ENCODE measurements around the gene CLRN3.

CLRN3 gene

GRCh38 chr10:127916826-127917225, 24.1 kb upstream of the CLRN3 start:
- no peak for DNase-seq (ENCODE audit: low read depth)

GRCh38 chr10:127915324-127915723, 22.6 kb upstream of the CLRN3 start:
- DNase-seq (ENCODE audit: low read depth): no peak
- H3K9ac ChIP-seq (ENCODE audit: low read length): no peak overlapping the region
- H3K4me1 ChIP-seq (ENCODE audit: control insufficient read depth, insufficient read depth, low read length): peaks cover 19% of the 10 kb centered on the region
- H3K9me3 ChIP-seq (ENCODE audit: control insufficient read depth, low read length): no peaks in the 10 kb centered on the region
- H3K4me3 ChIP-seq (ENCODE audit: low read length): no peak overlapping the region
- no peaks in the 10 kb centered on the region for H3K27me3 ChIP-seq (replicated peaks; ENCODE audit: control insufficient read depth, insufficient read depth, low read length)
- H3K36me3 ChIP-seq (ENCODE audit: control insufficient read depth, insufficient read depth, low read length, severe bottlenecking): no peaks in the 10 kb centered on the region

More at GRCh38 chr10:127916826-127917225, 24.1 kb upstream of the CLRN3 start:
- Histone ChIP-seq H3K9me3 (ENCODE audit: control insufficient read depth, low read length) (no peaks in the 10 kb centered on the region), H3K4me3 (ENCODE audit: low read length) (no peak overlapping the region), H3K4me1 (ENCODE audit: control insufficient read depth, insufficient read depth, low read length) (peaks cover 19% of the 10 kb centered on the region), H3K36me3 (ENCODE audit: control insufficient read depth, insufficient read depth, low read length, severe bottlenecking) (no peaks in the 10 kb centered on the region), H3K27me3 (replicated peaks; ENCODE audit: control insufficient read depth, insufficient read depth, low read length) (no peaks in the 10 kb centered on the region), H3K9ac (ENCODE audit: low read length) (no peak overlapping the region)

GRCh38 chr10:127913368-127913759, 20.6 kb upstream of the CLRN3 start:
- Histone ChIP-seq H3K4me1 (ENCODE audit: control insufficient read depth, insufficient read depth, low read length) (peaks cover 24% of the 10 kb centered on the region), H3K9me3 (ENCODE audit: control insufficient read depth, low read length) (no peaks in the 10 kb centered on the region), H3K27me3 (replicated peaks; ENCODE audit: control insufficient read depth, insufficient read depth, low read length) (no peaks in the 10 kb centered on the region), H3K9ac (ENCODE audit: low read length) (no peak overlapping the region), H3K36me3 (ENCODE audit: control insufficient read depth, insufficient read depth, low read length, severe bottlenecking) (no peaks in the 10 kb centered on the region), H3K4me3 (ENCODE audit: low read length) (no peak overlapping the region)
- DNase-seq (ENCODE audit: low read depth): no peak

- Histone ChIP-seq H3K4me1 (ENCODE audit: control insufficient read depth, insufficient read depth, low read length) (peaks cover 29% of the 10 kb centered on the region), H3K4me3 (ENCODE audit: low read length) (no peak overlapping the region), H3K9ac (ENCODE audit: low read length) (no peak overlapping the region), H3K27me3 (replicated peaks; ENCODE audit: control insufficient read depth, insufficient read depth, low read length) (no peaks in the 10 kb centered on the region), H3K9me3 (ENCODE audit: control insufficient read depth, low read length) (no peaks in the 10 kb centered on the region), H3K36me3 (ENCODE audit: control insufficient read depth, insufficient read depth, low read length, severe bottlenecking) (no peaks in the 10 kb centered on the region)
- DNase-seq (ENCODE audit: low read depth): no peak
Measured at GRCh38 chr10:127912607-127913367, 20.0 kb upstream of the CLRN3 start.

- H3K9me3 ChIP-seq (ENCODE audit: control insufficient read depth, low read length): no peaks in the 10 kb centered on the region
- DNase-seq (ENCODE audit: low read depth): no peak
- no peaks in the 10 kb centered on the region for H3K36me3 ChIP-seq (ENCODE audit: control insufficient read depth, insufficient read depth, low read length, severe bottlenecking)
- H3K4me1 ChIP-seq (ENCODE audit: control insufficient read depth, insufficient read depth, low read length): peaks cover 32% of the 10 kb centered on the region
- no peaks in the 10 kb centered on the region for H3K27me3 ChIP-seq (replicated peaks; ENCODE audit: control insufficient read depth, insufficient read depth, low read length)
- H3K4me3 ChIP-seq (ENCODE audit: low read length): no peak overlapping the region
- H3K9ac ChIP-seq (ENCODE audit: low read length): no peak overlapping the region
Measured at GRCh38 chr10:127911867-127912257, 19.1 kb upstream of the CLRN3 start.

- DNase-seq (ENCODE audit: low read depth): no peak
- H3K27me3 ChIP-seq (replicated peaks; ENCODE audit: control insufficient read depth, insufficient read depth, low read length): no peaks in the 10 kb centered on the region
Measured at GRCh38 chr10:127911218-127911866, 18.6 kb upstream of the CLRN3 start.

GRCh38 chr10:127910464-127910770, 17.7 kb upstream of the CLRN3 start:
- no peak overlapping the region for H3K4me3 ChIP-seq (ENCODE audit: low read length)
- no peaks in the 10 kb centered on the region for H3K36me3 ChIP-seq (ENCODE audit: control insufficient read depth, insufficient read depth, low read length, severe bottlenecking)
- no peak for DNase-seq (ENCODE audit: low read depth)
- no peak overlapping the region for H3K9ac ChIP-seq (ENCODE audit: low read length)
- H3K27me3 ChIP-seq (replicated peaks; ENCODE audit: control insufficient read depth, insufficient read depth, low read length): no peaks in the 10 kb centered on the region
- no peaks in the 10 kb centered on the region for H3K9me3 ChIP-seq (ENCODE audit: control insufficient read depth, low read length)
- H3K4me1 ChIP-seq (ENCODE audit: control insufficient read depth, insufficient read depth, low read length): peaks cover 32% of the 10 kb centered on the region

More at GRCh38 chr10:127911218-127911866, 18.6 kb upstream of the CLRN3 start:
- peaks cover 32% of the 10 kb centered on the region for H3K4me1 ChIP-seq (ENCODE audit: control insufficient read depth, insufficient read depth, low read length)
- H3K4me3 ChIP-seq (ENCODE audit: low read length): no peak overlapping the region
- H3K9me3 ChIP-seq (ENCODE audit: control insufficient read depth, low read length): no peaks in the 10 kb centered on the region
- H3K9ac ChIP-seq (ENCODE audit: low read length): no peak overlapping the region
- no peaks in the 10 kb centered on the region for H3K36me3 ChIP-seq (ENCODE audit: control insufficient read depth, insufficient read depth, low read length, severe bottlenecking)

- H3K4me3 ChIP-seq (ENCODE audit: low read length): no peak overlapping the region
- no peaks in the 10 kb centered on the region for H3K36me3 ChIP-seq (ENCODE audit: control insufficient read depth, insufficient read depth, low read length, severe bottlenecking)
- no peak overlapping the region for H3K9ac ChIP-seq (ENCODE audit: low read length)
- H3K27me3 ChIP-seq (replicated peaks; ENCODE audit: control insufficient read depth, insufficient read depth, low read length): no peaks in the 10 kb centered on the region
- DNase-seq (ENCODE audit: low read depth): no peak
- H3K9me3 ChIP-seq (ENCODE audit: control insufficient read depth, low read length): no peaks in the 10 kb centered on the region
- H3K4me1 ChIP-seq (ENCODE audit: control insufficient read depth, insufficient read depth, low read length): peaks cover 32% of the 10 kb centered on the region
Measured at GRCh38 chr10:127909716-127910463, 17.1 kb upstream of the CLRN3 start.

GRCh38 chr10:127908959-127909267, 16.2 kb upstream of the CLRN3 start:
- Histone ChIP-seq H3K36me3 (ENCODE audit: control insufficient read depth, insufficient read depth, low read length, severe bottlenecking) (no peaks in the 10 kb centered on the region), H3K9me3 (ENCODE audit: control insufficient read depth, low read length) (no peaks in the 10 kb centered on the region), H3K4me3 (ENCODE audit: low read length) (no peak overlapping the region), H3K9ac (ENCODE audit: low read length) (no peak overlapping the region), H3K27me3 (replicated peaks; ENCODE audit: control insufficient read depth, insufficient read depth, low read length) (no peaks in the 10 kb centered on the region), H3K4me1 (ENCODE audit: control insufficient read depth, insufficient read depth, low read length) (peaks cover 32% of the 10 kb centered on the region)
- DNase-seq (ENCODE audit: low read depth): no peak

GRCh38 chr10:127908106-127908958, 15.6 kb upstream of the CLRN3 start:
- H3K27me3 ChIP-seq (replicated peaks; ENCODE audit: control insufficient read depth, insufficient read depth, low read length): no peaks in the 10 kb centered on the region
- no peaks in the 10 kb centered on the region for H3K9me3 ChIP-seq (ENCODE audit: control insufficient read depth, low read length)
- peaks cover 27% of the 10 kb centered on the region for H3K4me1 ChIP-seq (ENCODE audit: control insufficient read depth, insufficient read depth, low read length)
- H3K9ac ChIP-seq (ENCODE audit: low read length): no peak overlapping the region
- H3K4me3 ChIP-seq (ENCODE audit: low read length): peak overlapping the region; percentile 45
- no peak for DNase-seq (ENCODE audit: low read depth)
- no peaks in the 10 kb centered on the region for H3K36me3 ChIP-seq (ENCODE audit: control insufficient read depth, insufficient read depth, low read length, severe bottlenecking)
